Fibroblast of skin of left quadriceps (primary cell): ENCODE data around the gene IKZF3.
A peak's percentile ranks its signal among the peaks of the same experiment; 100 is the strongest.
"Not testable (repeated sequence)": the region's sequence is repeated elsewhere in the genome, so short reads cannot be mapped to it uniquely, and the experiment has no call there.

Experiments used
- DNase-seq, 2 experiments: peaks; one replicate each; pipeline ENCODE4 v3.0.0-alpha.2; 2013; ENCODE audit warnings: low read depth in 2 of 2

Gene IKZF3

DNA sequence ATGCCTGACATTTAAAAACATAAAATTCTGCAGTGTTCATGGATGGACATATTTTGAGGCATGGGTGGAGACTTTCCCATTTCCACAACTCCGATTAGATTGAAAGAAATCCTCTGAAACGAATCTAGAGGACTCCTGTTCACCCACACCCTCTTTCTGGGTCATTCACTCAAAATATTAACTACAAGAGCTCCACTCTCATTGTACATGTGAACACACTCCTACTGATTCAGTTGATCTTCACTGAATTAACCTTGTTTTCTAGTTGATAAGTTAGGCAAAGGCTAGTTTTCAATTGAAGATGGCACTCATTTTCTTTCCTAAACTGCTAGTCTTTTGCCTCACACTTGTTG is 82.3 kb downstream of the IKZF3 start:
- no peak for DNase-seq

DNA sequence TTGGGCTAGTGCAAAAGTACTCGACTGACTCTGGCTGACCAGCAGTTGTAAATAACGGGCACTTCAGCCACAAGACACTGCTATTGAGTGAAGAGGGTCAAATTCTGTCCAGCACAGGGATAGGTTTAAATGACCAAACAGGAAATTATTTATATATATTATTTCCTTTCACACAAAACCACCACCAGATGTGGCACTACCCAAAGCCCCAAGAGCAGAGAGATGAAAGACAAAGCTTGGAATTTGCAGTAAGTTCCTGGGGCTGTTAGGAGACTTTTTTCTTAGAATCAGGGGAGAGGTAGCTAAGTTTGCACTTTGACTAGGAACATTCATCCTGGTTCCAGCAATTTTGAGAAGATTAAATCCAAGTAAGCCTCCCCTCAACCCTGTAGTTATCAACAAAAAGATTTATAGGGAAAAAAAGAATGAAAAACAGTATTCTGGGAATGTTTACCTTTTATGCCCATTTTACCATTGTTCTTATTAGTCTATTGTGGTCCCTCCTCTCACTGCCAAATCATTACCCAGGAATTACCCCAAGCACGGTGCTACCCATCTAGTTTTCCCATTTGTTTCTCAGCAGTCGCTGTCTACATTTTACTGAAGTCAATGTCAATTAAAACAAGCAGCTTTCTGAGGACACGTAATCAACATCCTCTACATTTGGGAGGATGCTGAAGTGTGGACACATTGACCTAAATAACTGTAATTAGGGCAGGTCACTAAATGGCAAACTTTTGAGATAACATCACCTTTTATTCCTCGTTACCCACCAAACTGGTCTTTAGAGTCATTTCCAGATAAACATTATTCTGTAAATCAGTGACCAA is 82.9 kb downstream of the IKZF3 start:
- no peak for DNase-seq

DNA sequence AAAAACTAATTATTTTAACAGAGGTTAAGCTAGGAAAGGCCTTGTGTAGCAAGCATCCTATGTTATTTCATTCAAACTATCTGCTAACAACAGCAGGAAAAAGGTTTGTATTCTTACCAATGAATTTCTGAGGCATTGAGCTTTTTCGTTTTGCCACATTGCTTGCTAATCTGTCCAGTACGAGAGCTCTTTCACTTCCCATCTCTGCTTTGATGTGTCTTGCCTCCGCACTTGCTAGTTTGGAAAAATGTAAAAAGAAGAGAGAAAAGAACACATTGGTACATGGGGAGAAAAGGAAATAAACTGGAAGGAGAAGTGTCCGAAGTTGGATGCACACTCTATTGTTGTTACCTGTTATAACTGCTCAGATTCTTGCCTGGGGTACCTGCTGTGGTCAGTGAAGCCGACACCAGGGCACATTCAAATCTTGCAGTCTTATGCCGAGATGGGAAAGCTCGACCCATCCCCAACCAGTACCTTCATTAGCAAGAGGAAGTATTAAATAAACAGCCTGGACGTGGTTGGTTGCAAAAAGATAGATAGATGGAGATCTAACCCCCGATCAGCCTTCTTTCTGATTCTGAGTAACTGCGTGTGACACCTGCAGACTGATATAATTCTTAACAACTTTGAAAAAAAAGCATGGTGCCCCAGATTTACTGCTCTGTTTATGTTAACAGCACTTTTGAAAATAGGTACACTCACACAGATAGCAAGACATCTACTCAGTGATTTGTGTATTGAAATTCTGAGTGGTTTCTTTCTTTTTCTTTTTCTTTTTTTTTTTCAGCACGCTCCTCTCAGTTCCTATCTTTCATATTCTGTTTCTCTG is 86.4 kb downstream of the IKZF3 start:
- DNase-seq, result no peak

GRCh38 chr17:39776252-39776651 is 87.9 kb downstream of the IKZF3 start:
- DNase-seq, result no peak

GRCh38 chr17:39775031-39775430 is 89.1 kb downstream of the IKZF3 start:
- no peak for DNase-seq

- no peak for DNase-seq
These were observed 90.1 kb downstream of the IKZF3 start for GRCh38 chr17:39774047-39774446.

DNA sequence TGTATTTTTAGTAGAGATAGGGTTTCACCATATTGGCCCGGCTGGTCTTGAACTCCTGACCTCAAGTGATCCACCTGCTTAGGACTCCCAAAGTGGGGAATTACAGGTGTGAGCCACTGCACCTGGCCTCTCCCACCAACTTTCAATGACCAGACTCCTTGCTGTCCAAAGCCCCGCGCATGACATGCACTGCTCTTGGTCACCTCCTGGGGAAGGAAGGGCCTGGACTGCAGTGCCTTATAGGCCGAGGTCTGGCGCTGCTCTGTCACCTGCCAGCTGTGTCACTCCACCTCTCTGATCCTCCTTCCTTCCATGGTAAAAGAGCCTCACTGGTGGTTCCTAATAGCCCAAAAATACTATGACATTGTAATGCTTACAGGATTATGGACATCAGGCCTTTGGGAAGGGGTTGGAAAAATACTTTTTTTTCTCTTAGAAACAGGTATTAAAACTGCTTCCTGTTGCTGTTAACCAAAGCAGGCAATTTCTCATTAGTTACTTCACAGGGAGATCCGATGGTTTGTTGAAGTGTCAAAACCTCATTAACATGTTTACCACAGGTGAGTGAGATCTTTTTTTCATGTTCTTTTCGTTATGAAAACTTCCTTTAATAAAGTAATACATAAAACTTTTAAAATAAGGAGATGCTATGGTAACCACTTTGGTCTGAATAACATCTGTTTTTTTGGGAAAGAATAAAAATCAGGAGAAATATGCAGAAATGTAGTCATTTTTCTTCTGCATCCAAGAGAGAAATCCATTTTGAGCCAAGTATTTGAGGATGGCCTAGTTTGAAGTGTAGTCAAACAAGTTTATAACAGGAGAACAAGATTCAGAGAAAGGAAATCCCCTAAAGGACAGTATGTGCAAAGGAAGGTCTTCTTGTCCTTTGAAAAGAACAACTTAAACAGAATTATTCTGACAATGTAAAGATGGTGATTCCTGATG is 90.9 kb downstream of the IKZF3 start:
- no peak for DNase-seq

GRCh38 chr17:39772415-39772814 is 91.7 kb downstream of the IKZF3 start:
- DNase-seq, result no peak

DNA sequence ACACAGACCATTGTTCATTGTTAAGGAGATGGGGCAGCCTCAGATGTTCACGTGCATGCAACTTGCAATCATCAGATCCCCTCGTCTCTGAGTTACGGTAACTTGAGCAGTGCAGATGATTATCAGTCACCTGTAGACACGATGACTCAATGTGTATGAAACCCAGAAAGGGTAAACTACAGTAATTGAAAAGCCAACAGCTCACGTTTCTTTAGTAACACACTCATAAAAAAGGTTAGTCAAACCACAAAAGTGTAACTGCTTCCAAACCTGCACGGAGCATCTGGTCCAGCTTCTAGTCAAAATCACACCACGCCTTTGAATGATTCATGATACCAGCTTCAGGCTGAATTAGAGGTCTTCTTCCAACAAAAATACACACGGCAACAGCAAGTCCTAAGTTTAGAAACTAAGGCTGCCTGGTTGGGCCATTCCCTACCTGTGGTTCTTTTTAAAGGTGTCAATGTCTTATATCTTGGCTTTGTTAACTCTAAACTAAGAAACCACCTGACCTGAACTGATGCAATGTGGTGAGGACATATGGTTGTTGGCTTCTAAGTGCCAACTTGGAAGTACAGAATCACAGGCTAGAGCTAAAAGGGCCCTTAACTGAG is 94.0 kb downstream of the IKZF3 start:
- DNase-seq, result no peak

DNA sequence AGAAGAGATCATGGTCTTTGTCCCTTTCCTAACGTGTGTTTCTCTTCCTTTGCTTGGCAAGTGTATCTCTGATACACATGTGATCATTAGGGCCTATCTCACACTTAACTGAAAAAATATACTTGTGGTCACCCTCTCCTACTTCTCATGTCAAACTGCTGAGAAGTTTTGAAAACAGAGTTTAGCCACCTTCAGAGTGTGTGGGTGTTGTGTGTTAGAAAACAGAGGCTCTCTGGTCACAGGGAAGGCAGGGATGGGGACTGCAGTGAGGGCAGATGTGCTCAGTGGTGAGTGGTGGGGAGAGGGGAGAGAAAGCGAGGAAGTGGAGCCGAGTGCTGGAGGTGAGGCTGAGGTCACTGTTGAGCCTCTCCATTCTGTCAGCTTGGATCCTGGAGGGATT is 97.0 kb downstream of the IKZF3 start:
- no peak for DNase-seq

GRCh38 chr17:39765766-39766165 is 98.3 kb downstream of the IKZF3 start:
- no peak for DNase-seq

DNA sequence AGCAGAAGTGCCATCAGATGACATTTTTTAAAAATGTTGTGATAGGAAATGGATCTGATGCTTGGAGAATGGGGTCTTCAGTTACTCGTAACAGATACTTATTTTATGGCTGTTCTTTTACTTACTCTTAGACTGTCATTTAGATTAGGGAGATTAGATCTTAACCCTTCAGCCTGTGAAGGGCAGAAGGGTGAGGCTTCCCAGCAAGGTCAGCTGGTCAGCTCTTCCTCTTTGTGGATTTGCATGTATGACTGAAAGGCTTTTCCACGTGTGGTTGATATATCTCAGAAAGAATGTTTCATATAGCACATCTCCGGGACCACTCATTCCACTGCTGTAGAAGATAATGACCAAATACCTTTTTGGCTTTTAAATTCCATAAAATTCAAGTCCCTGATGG is 98.9 kb downstream of the IKZF3 start:
- DNase-seq, result no peak

GRCh38 chr17:39764171-39764570 is 99.9 kb downstream of the IKZF3 start:
- DNase-seq, result not testable (repeated sequence)

- DNase-seq, result peak; percentile 67 to 71
These were observed 100.9 kb downstream of the IKZF3 start for GRCh38 chr17:39763051-39763820.

DNA sequence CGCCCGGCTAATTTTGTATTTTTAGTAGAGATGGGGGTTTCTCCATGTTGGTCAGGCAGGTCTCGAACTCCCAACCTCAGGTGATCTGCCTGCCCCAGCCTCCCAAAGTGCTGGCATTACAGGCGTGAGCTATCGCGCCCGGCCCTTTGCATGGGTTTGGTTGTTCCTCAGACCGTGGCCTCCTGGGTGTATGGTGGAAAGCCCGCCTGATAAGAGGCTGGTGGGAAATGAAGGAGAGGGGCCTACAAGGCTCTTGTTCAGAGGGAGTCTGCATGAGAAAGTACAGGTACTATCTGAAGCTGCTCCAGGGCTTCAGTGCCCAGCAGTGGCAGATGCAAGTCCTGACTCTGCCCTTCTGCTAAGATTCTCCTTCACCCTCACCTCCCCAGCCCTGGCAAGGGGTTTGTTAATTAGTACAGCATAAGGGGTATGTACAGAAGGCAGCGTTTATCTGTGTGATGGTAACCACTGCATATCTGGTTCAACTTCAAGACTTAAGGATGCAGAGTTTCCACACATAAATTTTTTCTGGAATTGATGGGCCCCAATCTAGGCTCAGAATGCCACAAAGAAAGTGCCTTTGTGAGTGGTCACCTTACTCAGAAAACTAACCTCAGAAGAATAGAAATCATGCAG is 102.1 kb downstream of the IKZF3 start:
- DNase-seq, result no peak

- DNase-seq, result no peak
These were observed 104.9 kb downstream of the IKZF3 start for GRCh38 chr17:39759204-39759603.

GRCh38 chr17:39757931-39758873 is 105.9 kb downstream of the IKZF3 start:
- DNase-seq, result no peak

DNA sequence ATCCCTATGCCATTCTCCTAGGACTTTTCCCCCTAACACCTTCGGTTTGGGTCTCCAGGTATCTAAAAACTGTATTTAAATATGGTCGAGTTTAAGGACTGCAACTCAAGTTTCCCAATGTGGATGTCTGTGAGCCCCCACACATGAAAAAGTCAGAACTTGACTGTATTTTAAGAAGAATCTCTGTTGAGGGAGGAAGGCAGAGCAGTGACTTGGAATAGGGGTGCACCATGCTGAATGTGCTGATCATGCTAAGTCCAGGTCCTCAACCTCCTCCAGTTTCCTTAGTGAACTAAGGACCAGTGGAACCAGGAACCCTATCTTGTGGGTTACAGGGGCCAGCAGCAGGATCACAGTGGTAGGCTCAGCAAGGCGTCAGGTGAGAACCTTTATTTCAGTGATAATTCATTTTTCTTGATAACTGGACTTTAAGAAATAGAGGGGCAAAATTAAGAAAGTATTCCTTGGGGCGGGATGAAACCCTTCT is 106.9 kb downstream of the IKZF3 start:
- no peak for DNase-seq
